ENCODE data around the gene PIH1D2. TPM values are rescaled to one million over a fixed set of nuclear protein-coding genes. Genes with fewer than 3 reads are reported as not detected.

The PIH1D2 gene
- total and polyA plus RNA-seq, 2 donors (not counting 3 experiments of a cell fraction or from before 2014, with no cell fraction given), result 0.51 to 1.3 TPM

DNA sequence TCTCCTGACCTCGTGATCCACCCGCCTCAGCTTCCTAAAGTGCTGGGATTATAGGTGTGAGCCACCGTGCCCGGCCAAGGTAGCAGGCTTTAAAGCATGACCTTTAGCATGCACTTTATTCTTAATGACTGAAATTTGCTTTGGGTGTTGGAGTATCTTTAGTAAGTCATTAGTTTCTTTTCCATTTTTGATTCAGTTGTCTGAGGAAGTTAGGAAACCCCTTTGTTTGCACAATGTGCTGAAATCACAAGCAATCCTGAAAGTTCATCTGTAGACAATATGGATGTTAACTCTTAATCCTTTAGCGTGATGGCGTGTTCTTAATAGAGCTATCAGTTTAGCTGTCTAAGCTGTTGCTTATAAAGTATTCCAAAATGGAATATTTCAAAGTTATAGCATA, 29.6 kb upstream of the PIH1D2 start:
- TF ChIP-seq POLR2AphosphoS5 (IDR thresholded peaks at IDR 0.05; ENCODE audit: insufficient read depth, low read depth, low read length), result no peak
- no peak for TF ChIP-seq POLR2A (IDR thresholded peaks at IDR 0.05; ENCODE audit: low read depth, low read length)
- TF ChIP-seq MYC (IDR thresholded peaks at IDR 0.05; ENCODE audit: low read depth, low read length), result no peak
- TF ChIP-seq EZH2 (IDR thresholded peaks at IDR 0.05; ENCODE audit: borderline replicate concordance, low read depth, low read length, severe bottlenecking), result no peak
- no peak for TF ChIP-seq JUN (IDR thresholded peaks at IDR 0.05; ENCODE audit: borderline replicate concordance, insufficient read depth, insufficient read length, low read depth)
- TF ChIP-seq FOS (IDR thresholded peaks at IDR 0.05; ENCODE audit: borderline replicate concordance, insufficient read depth, low read length), result no peak
- no peak for TF ChIP-seq GATA2 (IDR thresholded peaks at IDR 0.05; ENCODE audit: insufficient read depth, insufficient read length, low read depth, low read length)
- no peak for TF ChIP-seq CTCF (IDR thresholded peaks at IDR 0.05; ENCODE audit: extremely low read depth in 1 of 2, insufficient read depth in 1 of 2, low read depth in 1 of 2, low read length in 2 of 2)
- no peak for TF ChIP-seq MAX (IDR thresholded peaks at IDR 0.05; ENCODE audit: insufficient read depth, insufficient read length)
- no TSS peak for BruUV-seq (replicated peaks)
- H3K9me3 ChIP-seq (replicated peaks; ENCODE audit: control insufficient read depth, insufficient read depth, low read length), result no peaks in the 10 kb centered on the region
- intact Hi-C loops (cut with micrococcal nuclease) (no loop called here), dilution Hi-C loops (cut with MboI; ENCODE audit: extremely low pct_ligation_motif_present, low sequenced_read_pairs) (no loop called here)
- no peak overlapping the region for H3K27ac ChIP-seq (ENCODE audit: insufficient read depth, low read depth, low read length)
- H3K4me3 ChIP-seq (replicated peaks in 1 of 3; ENCODE audit: insufficient read depth in 1 of 3, low read depth in 1 of 3, low read length in 3 of 3), result no peak overlapping the region
- no peaks in the 10 kb centered on the region for H3K27me3 ChIP-seq (ENCODE audit: control insufficient read depth in 2 of 2, insufficient read depth in 2 of 2, low read length in 2 of 2)
- ChIA-PET CTCF (interaction anchor here (4.4 kb wide), 1 partner anchor 10 kb away, joined by 34 read pairs; no protein-coding TSS in a partner anchor), POLR2A (no interaction called here)
- H3K79me2 ChIP-seq (ENCODE audit: control insufficient read depth, insufficient read depth, low read length), result no peaks in the 10 kb centered on the region
- no peaks in the 10 kb centered on the region for H4K20me1 ChIP-seq (replicated peaks; ENCODE audit: control insufficient read depth, extremely low read depth, insufficient read depth, low read length)
- no peak overlapping the region for H2AFZ ChIP-seq (ENCODE audit: low read depth, low read length)
- no peaks in the 10 kb centered on the region for H3K36me3 ChIP-seq (ENCODE audit: control insufficient read depth in 2 of 2, extremely low read depth in 1 of 2, insufficient read depth in 2 of 2, low read length in 2 of 2)
- H3K4me2 ChIP-seq (ENCODE audit: insufficient read depth, low read length), result no peak overlapping the region
- DNase-seq (ENCODE audit: low read depth, low spot score), result no peak
- no peaks in the 10 kb centered on the region for H3K9me1 ChIP-seq (replicated peaks; ENCODE audit: control insufficient read depth, extremely low read depth, insufficient read depth, low read length)
- H3K4me1 ChIP-seq (ENCODE audit: control insufficient read depth, extremely low read depth, insufficient read depth, low read length), result no peaks in the 10 kb centered on the region
- H3K9ac ChIP-seq (replicated peaks; ENCODE audit: extremely low read depth, insufficient read depth, low read length), result no peak overlapping the region
- no peak for FAIRE-seq

All from endothelial cell of umbilical vein (primary cell).